Esophagus muscularis mucosa (tissue), 4 donors: ENCODE data around the gene CCNI. TPM values are rescaled to one million over a fixed set of nuclear protein-coding genes. Genes with fewer than 3 reads are reported as not detected.

Experiments
- DNase-seq: peaks from one replicate; pipeline ENCODE4 v3.0.0-alpha.2; 2017; ENCODE audit errors: extremely low spot score
- H3K27ac ChIP-seq, 4 donors: fragments of 200-600 bp; sonication (generic); replicated peaks in 1 of 4; 1 replicate in 3 of 4; 2 replicates in 1 of 4; pipeline ENCODE4 v1.5.1; 2016 to 2019; ENCODE audit warnings: mild to moderate bottlenecking in 1 of 4
- H3K27me3 ChIP-seq, 4 donors: fragments of 200-600 bp; sonication (generic); one replicate each; pipeline versions ENCODE4 v1.5.1 to v1.6.0; 2016 to 2019
- H3K36me3 ChIP-seq, 4 donors: fragments of 200-600 bp; sonication (generic); one replicate each; pipeline ENCODE4 v1.5.1; 2016 to 2019
- H3K4me1 ChIP-seq, 4 donors: fragments of 200-600 bp; sonication (generic); one replicate each; pipeline ENCODE4 v1.5.1; 2016 to 2019
- H3K4me3 ChIP-seq, 4 donors: fragments of 200-600 bp; sonication (generic); 1 replicate in 2 of 4; 2 replicates in 2 of 4; pipeline ENCODE4 v1.5.1; 2016 to 2019; ENCODE audit warnings: mild to moderate bottlenecking in 4 of 4, moderate library complexity in 1 of 4
- H3K9me3 ChIP-seq, 4 donors: fragments of 200-600 bp; sonication (generic); 1 replicate in 3 of 4; 2 replicates in 1 of 4; pipeline ENCODE4 v1.5.1; 2016 to 2019
- CTCF ChIP-seq, 3 experiments: fragments of 200-600 bp in 2 of 3; fragments of 450-650 bp in 1 of 3; sonication (generic) in 2 of 3; IDR thresholded peaks; one replicate each; pipeline ENCODE4 v1.5.1; 2017 to 2019; ENCODE audit warnings: antibody characterized with exemption in 3 of 3, mild to moderate bottlenecking in 2 of 3, moderate library complexity in 1 of 3
- EP300 ChIP-seq: sonication (generic); formaldehyde crosslinking; IDR thresholded peaks from one replicate; pipeline ENCODE4 v1.6.1; 2017; ENCODE audit warnings: antibody characterized with exemption
- POLR2A ChIP-seq: fragments of 450-650 bp; IDR thresholded peaks from one replicate; pipeline ENCODE4 v1.6.1; 2017; ENCODE audit warnings: antibody characterized with exemption, moderate library complexity, mild to moderate bottlenecking, low read depth
- POLR2AphosphoS5 ChIP-seq, 2 donors: sonication (generic); formaldehyde crosslinking; IDR thresholded peaks; one replicate each; pipeline ENCODE4 v1.6.1; 2017; ENCODE audit warnings: antibody characterized with exemption in 2 of 2
- WGBS: methylation state at CpG from one replicate; pipeline ENCODE4 v1.1.5; 2018; 5-methylcytosine and 5-hydroxymethylcytosine counted together
- intact Hi-C: fragments of 100-400 bp; cut with DNase I; formaldehyde crosslinking; loops from one replicate; pipeline ENCODE4 v1.15.1; 2023
- total RNA-seq, 4 donors: library from RNA; depleted of rRNA; stranded (reverse); fragments of >200 nt; gene quantifications; one replicate each; pipeline versions ENCODE4 v1.1.0 to v1.2.1, GENCODE V29; 2016

Gene CCNI
- 100 to 1,000 TPM; 342 to 444 (median 375) TPM for total RNA-seq

GRCh38 chr4:77075869-77076799, at the start of gene CCNI:
Gene CCNI, minus strand, starts transcription at chr4:77075989. Its CDS starts 9,627 bp downstream, at chr4:77066362.
- TF ChIP-seq POLR2AphosphoS5 (IDR thresholded peaks at IDR 0.05): peak; percentile 95 to 96
- peak; percentile 48 for TF ChIP-seq POLR2A
- no peak for TF ChIP-seq CTCF (IDR thresholded peaks at IDR 0.05)
- H3K4me1 ChIP-seq: peaks cover 30 to 64% (median 50%) of the 10 kb centered on the region in 4 donors

GRCh38 chr4:77124576-77124975, 48.8 kb upstream of the CCNI start:
- H3K9me3 ChIP-seq: no peaks in the 10 kb centered on the region
- no peak overlapping the region for H3K4me3 ChIP-seq
- H3K4me1 ChIP-seq: peaks cover 0 to 3% (median 0%) of the 10 kb centered on the region in 4 donors
- no peaks in the 10 kb centered on the region for H3K36me3 ChIP-seq
- peaks cover 0 to 7% (median 0%) of the 10 kb centered on the region in 4 donors for H3K27me3 ChIP-seq
- no peak for DNase-seq
- 62% methylated on average over 3 of the region's 3 CpGs for WGBS
- TF ChIP-seq CTCF (IDR thresholded peaks at IDR 0.05): no peak
- TF ChIP-seq EP300: no peak
- no peak for TF ChIP-seq POLR2AphosphoS5 (IDR thresholded peaks at IDR 0.05)
- TF ChIP-seq POLR2A: no peak
- intact Hi-C loops: no loop called here
- H3K27ac ChIP-seq: no peak overlapping the region

More at GRCh38 chr4:77075869-77076799, at the start of gene CCNI:
- no peaks in the 10 kb centered on the region for H3K27me3 ChIP-seq
- no peaks in the 10 kb centered on the region for H3K36me3 ChIP-seq
- WGBS: under 1% methylated on average over 47 of the region's 54 CpGs
- H3K4me3 ChIP-seq: peak within 1 kb of the TSS; percentile 95 to 99 (median 98)
- intact Hi-C loops: loop anchor here (5.0 kb wide), 1 partner anchor 81 kb away; the partner anchor contains the start of gene CCNG2
- DNase-seq: peak; percentile 98
- no peaks in the 10 kb centered on the region for H3K9me3 ChIP-seq
- peak within 1 kb of the TSS; percentile 100 for H3K27ac ChIP-seq

GRCh38 chr4:77123411-77123810, 47.6 kb upstream of the CCNI start:
- WGBS: 100% methylated on average over 1 of the region's 1 CpG
- Histone ChIP-seq H3K27ac (no peak overlapping the region), H3K27me3 (peaks cover 0 to 7% (median 0%) of the 10 kb centered on the region in 4 donors), H3K9me3 (no peaks in the 10 kb centered on the region), H3K4me3 (no peak overlapping the region), H3K4me1 (peaks cover 0 to 3% (median 0%) of the 10 kb centered on the region in 4 donors), H3K36me3 (no peaks in the 10 kb centered on the region)
- TF ChIP-seq CTCF (IDR thresholded peaks at IDR 0.05): no peak
- TF ChIP-seq EP300: no peak
- TF ChIP-seq POLR2A: no peak
- TF ChIP-seq POLR2AphosphoS5 (IDR thresholded peaks at IDR 0.05): no peak
- DNase-seq: no peak
- intact Hi-C loops: no loop called here

- H3K9me3 ChIP-seq: no peaks in the 10 kb centered on the region
- no peak overlapping the region for H3K27ac ChIP-seq
- TF ChIP-seq EP300: no peak
- no peak for TF ChIP-seq POLR2A
- no peak for TF ChIP-seq CTCF (IDR thresholded peaks at IDR 0.05)
- TF ChIP-seq POLR2AphosphoS5 (IDR thresholded peaks at IDR 0.05): no peak
- peaks cover 0 to 3% (median 0%) of the 10 kb centered on the region in 4 donors for H3K4me1 ChIP-seq
- no peak for DNase-seq
- no peak overlapping the region for H3K4me3 ChIP-seq
- intact Hi-C loops: no loop called here
- peaks cover 0 to 7% (median 0%) of the 10 kb centered on the region in 4 donors for H3K27me3 ChIP-seq
- H3K36me3 ChIP-seq: no peaks in the 10 kb centered on the region
- 77% methylated on average over 4 of the region's 4 CpGs for WGBS
These were observed 46.9 kb upstream of the CCNI start for GRCh38 chr4:77122656-77123055.
